SH-SY5Y (cell line): ENCODE results near the gene DSCAML1.

ENCODE experiments used
- GATA2 ChIP-seq: IDR thresholded peaks from 2 replicates; pipeline ENCODE4 v1.6.1; 2011; ENCODE audit warnings: mild to moderate bottlenecking, low read depth, low read length
- GATA3 ChIP-seq: IDR thresholded peaks from 2 replicates; pipeline ENCODE4 v1.6.1; 2011; ENCODE audit warnings: low read depth, mild to moderate bottlenecking, low read length, moderate library complexity

The DSCAML1 gene

GRCh38 chr11:117547195-117547850, 249.7 kb downstream of the DSCAML1 start:
- TF ChIP-seq GATA2 (no peak), GATA3 (no peak)

GRCh38 chr11:117546431-117547194, 250.4 kb downstream of the DSCAML1 start:
- no peak for TF ChIP-seq GATA3

- TF ChIP-seq GATA2, result no peak
- TF ChIP-seq GATA3, result no peak
These were observed 251.3 kb downstream of the DSCAML1 start for GRCh38 chr11:117545706-117546105.

GRCh38 chr11:117544130-117544800, 252.8 kb downstream of the DSCAML1 start:
- TF ChIP-seq GATA3, result no peak
- no peak for TF ChIP-seq GATA2

GRCh38 chr11:117541211-117541610, 255.8 kb downstream of the DSCAML1 start:
- TF ChIP-seq GATA2 (no peak), GATA3 (no peak)

GRCh38 chr11:117538263-117539135, 258.5 kb downstream of the DSCAML1 start:
- TF ChIP-seq GATA3, result no peak
- TF ChIP-seq GATA2, result no peak

- TF ChIP-seq GATA2 (no peak), GATA3 (no peak)
These were observed 261.1 kb downstream of the DSCAML1 start for GRCh38 chr11:117535850-117536411.

- TF ChIP-seq GATA3 (no peak), GATA2 (peak; percentile 13; the same call in 1 of the 2 replicates)
These were observed 261.7 kb downstream of the DSCAML1 start for GRCh38 chr11:117535201-117535849.

GRCh38 chr11:117532568-117532967, 264.4 kb downstream of the DSCAML1 start:
- no peak for TF ChIP-seq GATA2
- no peak for TF ChIP-seq GATA3

- TF ChIP-seq GATA2, result no peak
- no peak for TF ChIP-seq GATA3
These were observed 267.2 kb downstream of the DSCAML1 start for GRCh38 chr11:117529816-117530215.

- no peak for TF ChIP-seq GATA2
- TF ChIP-seq GATA3, result no peak
These were observed 268.8 kb downstream of the DSCAML1 start for GRCh38 chr11:117528097-117528721.

- TF ChIP-seq GATA3 (no peak), GATA2 (no peak)
These were observed 269.7 kb downstream of the DSCAML1 start for GRCh38 chr11:117527271-117527670.

- TF ChIP-seq GATA3, result no peak
These were observed 271.0 kb downstream of the DSCAML1 start for GRCh38 chr11:117525866-117526542.
